Keratinocyte (primary cell): Measurements from ENCODE around the gene SMIM10L2A. TPM values are rescaled to one million over a fixed set of nuclear protein-coding genes. Genes with fewer than 3 reads are reported as not detected.

Experiments used
- DNase-seq: peaks from one replicate; pipeline ENCODE4 v3.0.0-alpha.2; 2011; ENCODE audit warnings: low read depth, missing footprints, low spot score
- FAIRE-seq: peaks from 2 replicates; lab custom pipeline; 2011; peaks lifted over from hg19 to GRCh38; lab: Jason Lieb, UNC
- H2AFZ ChIP-seq: 2 replicates; pipeline ENCODE4 v1.6.0; 2012; ENCODE audit warnings: low read length, control low read depth, inconsistent platforms; ENCODE audit not compliant: control insufficient read depth
- H3K27ac ChIP-seq: 2 replicates; pipeline ENCODE4 v1.5.1; 2011; ENCODE audit warnings: low read length; ENCODE audit not compliant: control insufficient read depth, insufficient read depth
- H3K27me3 ChIP-seq: 3 replicates; pipeline ENCODE4 v1.6.0; 2011; ENCODE audit warnings: low read length; ENCODE audit not compliant: control insufficient read depth, insufficient read depth; ENCODE audit errors: extremely low read depth
- H3K36me3 ChIP-seq, 2 experiments: 2 replicates in 1 of 2; 3 replicates in 1 of 2; pipeline ENCODE4 v1.5.1; 2011; ENCODE audit warnings: low read length in 2 of 2, mild to moderate bottlenecking in 1 of 2; ENCODE audit not compliant: control insufficient read depth in 2 of 2, insufficient read depth in 2 of 2; ENCODE audit errors: extremely low read depth in 1 of 2
- H3K4me1 ChIP-seq: 3 replicates; pipeline ENCODE4 v1.5.1; 2011; ENCODE audit warnings: low read length; ENCODE audit not compliant: control insufficient read depth, insufficient read depth; ENCODE audit errors: extremely low read depth
- H3K4me2 ChIP-seq: 3 replicates; pipeline ENCODE4 v1.6.0; 2011; ENCODE audit warnings: low read depth, low read length; ENCODE audit not compliant: control insufficient read depth, insufficient read depth; ENCODE audit errors: extremely low read depth
- H3K4me3 ChIP-seq, 3 experiments: fragments of 200-600 bp in 1 of 3; sonication (generic) in 1 of 3; 2 replicates in 2 of 3; 3 replicates in 1 of 3; pipeline ENCODE4 v1.5.1; 2011 to 2016; ENCODE audit warnings: low read length in 3 of 3, mild to moderate bottlenecking in 3 of 3, control low read depth in 2 of 3, inconsistent platforms in 1 of 3, low read depth in 1 of 3, mixed read lengths in 1 of 3, mixed run types in 1 of 3, moderate library complexity in 1 of 3; ENCODE audit not compliant: control insufficient read depth in 2 of 3, insufficient read depth in 2 of 3; ENCODE audit errors: extremely low read depth in 1 of 3
- H3K79me2 ChIP-seq: 2 replicates; pipeline ENCODE4 v1.6.0; 2012; ENCODE audit warnings: low read length; ENCODE audit not compliant: control insufficient read depth, insufficient read depth
- H3K9ac ChIP-seq: 3 replicates; pipeline ENCODE4 v1.6.0; 2011; ENCODE audit warnings: low read length; ENCODE audit not compliant: control insufficient read depth, insufficient read depth; ENCODE audit errors: extremely low read depth
- H3K9me1 ChIP-seq: 3 replicates; pipeline ENCODE4 v1.6.0; 2011; ENCODE audit warnings: low read length; ENCODE audit not compliant: control insufficient read depth, insufficient read depth; ENCODE audit errors: extremely low read depth
- H3K9me3 ChIP-seq: 2 replicates; pipeline ENCODE4 v1.5.1; 2012; ENCODE audit warnings: low read depth, low read length; ENCODE audit not compliant: control insufficient read depth
- H4K20me1 ChIP-seq: 3 replicates; pipeline ENCODE4 v1.6.0; 2011; ENCODE audit warnings: low read length; ENCODE audit not compliant: control insufficient read depth, insufficient read depth; ENCODE audit errors: extremely low read depth
- CTCF ChIP-seq, 3 experiments: IDR thresholded peaks in 1 of 3; conservative IDR thresholded peaks in 1 of 3; optimal IDR thresholded peaks in 1 of 3; 2 replicates in 2 of 3; 3 replicates in 1 of 3; pipeline versions ENCODE3 to v1.5.1; 2011; ENCODE audit warnings: low read length in 3 of 3, mild to moderate bottlenecking in 3 of 3, moderate library complexity in 2 of 3, control low read depth in 1 of 3, inconsistent platforms in 1 of 3; ENCODE audit not compliant: insufficient read depth in 2 of 3; ENCODE audit errors: extremely low read depth in 1 of 3
- EZH2 ChIP-seq: IDR thresholded peaks from one replicate; pipeline ENCODE4 v1.6.1; 2012; ENCODE audit warnings: inconsistent platforms, mild to moderate bottlenecking, low read length, moderate library complexity
- dilution Hi-C: fragments of 300-500 bp; cut with MboI; formaldehyde crosslinking; loops from one replicate; pipeline ENCODE4 v1.7.0; 2020; ENCODE audit warnings: low sequenced_read_pairs; ENCODE audit not compliant: extremely low pct_ligation_motif_present
- polyA plus RNA-seq, 5 experiments: library from polyadenylated mRNA; depleted of rRNA in 3 of 5; stranded (reverse) in 3 of 5; stranded (forward) in 1 of 5; unstranded in 1 of 5; fragments of >200 nt; gene quantifications; 1 replicate in 1 of 5; 2 replicates in 3 of 5; 3 replicates in 1 of 5; pipeline versions ENCODE4 v1.2.1 to v1.2.3, GENCODE V29; 2011 to 2012; ENCODE audit warnings: missing spikeins in 2 of 5, low read depth in 1 of 5, low replicate concordance in 1 of 5

The SMIM10L2A gene
- polyA plus RNA-seq, 1 donor (not counting 4 experiments of a cell fraction or from before 2014, with no cell fraction given), result 0.49 TPM

- Histone ChIP-seq H3K9me1 (no peaks in the 10 kb centered on the region), H2AFZ (no peak overlapping the region), H3K9ac (no peak overlapping the region), H3K79me2 (no peaks in the 10 kb centered on the region), H3K27ac (no peak overlapping the region), H3K9me3 (no peaks in the 10 kb centered on the region), H3K4me2 (no peak overlapping the region), H3K36me3 (no peaks in the 10 kb centered on the region), H4K20me1 (no peaks in the 10 kb centered on the region), H3K27me3 (no peaks in the 10 kb centered on the region), H3K4me1 (peaks cover 4% of the 10 kb centered on the region), H3K4me3 (no peak overlapping the region)
- no peak for FAIRE-seq
- dilution Hi-C loops, result no loop called here
- DNase-seq, result no peak
- no peak for TF ChIP-seq CTCF (optimal IDR thresholded peaks at IDR 0.05 in 1 of 3, IDR thresholded peaks at IDR 0.05 in 1 of 3, conservative IDR thresholded peaks at IDR 0.05 in 1 of 3; ENCODE audit: extremely low read depth in 1 of 3, insufficient read depth in 2 of 3, low read length in 3 of 3)
Observed at GRCh38 chrX:135389243-135389642, 32.5 kb upstream of the SMIM10L2A start.

GRCh38 chrX:135389717-135390116 is 32.0 kb upstream of the SMIM10L2A start:
- Histone ChIP-seq H3K36me3 (no peaks in the 10 kb centered on the region), H3K79me2 (no peaks in the 10 kb centered on the region), H3K4me2 (no peak overlapping the region)

More at GRCh38 chrX:135389717-135390116, 32.0 kb upstream of the SMIM10L2A start:
- Histone ChIP-seq H3K9ac (no peak overlapping the region), H3K9me1 (no peaks in the 10 kb centered on the region), H3K27ac (no peak overlapping the region), H3K4me3 (no peak overlapping the region), H3K4me1 (peaks cover 4% of the 10 kb centered on the region), H2AFZ (no peak overlapping the region), H3K27me3 (no peaks in the 10 kb centered on the region), H3K9me3 (no peaks in the 10 kb centered on the region), H4K20me1 (no peaks in the 10 kb centered on the region)
- DNase-seq (peak; percentile 17), FAIRE-seq (peak; percentile 67)
- dilution Hi-C loops, result no loop called here
- TF ChIP-seq EZH2, result no peak
- no peak for TF ChIP-seq CTCF (optimal IDR thresholded peaks at IDR 0.05 in 1 of 3, IDR thresholded peaks at IDR 0.05 in 1 of 3, conservative IDR thresholded peaks at IDR 0.05 in 1 of 3; ENCODE audit: extremely low read depth in 1 of 3, insufficient read depth in 2 of 3, low read length in 3 of 3)
